ENCODE measurements around the gene SLC37A4.

GRCh38 chr11:119015054-119015611 lies 15.5 kb downstream of the SLC37A4 start:
- TF ChIP-seq POLR2A (IDR thresholded peaks at IDR 0.05) (no peak), CTCF (IDR thresholded peaks at IDR 0.05) (no peak)

All from testis (tissue), 2 donors.